HepG2 (cell line): ENCODE results near the gene GAS2. TPM values are rescaled to one million over a fixed set of nuclear protein-coding genes. Genes with fewer than 3 reads are reported as not detected.

Source experiments
- BRD4 ChIP-seq: sonication (generic); formaldehyde crosslinking; IDR thresholded peaks from 2 replicates; pipeline ENCODE4 v1.4.0; 2020; ENCODE audit warnings: missing genetic modification reagents
- CCAR2 ChIP-seq: fragments of 200-400 bp; formaldehyde crosslinking; optimal IDR thresholded peaks from 2 replicates; pipeline ENCODE3; 2018; ENCODE audit warnings: low read depth, mild to moderate bottlenecking, low read length, moderate library complexity
- GZF1 ChIP-seq: sonication (generic); formaldehyde crosslinking; IDR thresholded peaks from 2 replicates; pipeline ENCODE4 v1.5.1; 2020; ENCODE audit warnings: mild to moderate bottlenecking, missing genetic modification reagents
- KDM2A ChIP-seq: sonication (generic); formaldehyde crosslinking; IDR thresholded peaks from 2 replicates; pipeline ENCODE4 v1.4.0; 2020; ENCODE audit warnings: low read depth, missing genetic modification reagents, borderline replicate concordance
- KLF6 ChIP-seq: IDR thresholded peaks from 2 replicates; pipeline ENCODE4 v1.8.0; 2016; ENCODE audit warnings: missing biosample characterization, missing genetic modification reagents
- NFKB2 ChIP-seq: sonication (generic); formaldehyde crosslinking; IDR thresholded peaks from 2 replicates; pipeline ENCODE4 v1.4.0; 2020; ENCODE audit warnings: missing genetic modification reagents, borderline replicate concordance
- SIX4 ChIP-seq: sonication (generic); formaldehyde crosslinking; IDR thresholded peaks from 2 replicates; pipeline ENCODE4 v1.4.0; 2020; ENCODE audit warnings: missing genetic modification reagents
- SP140L ChIP-seq: sonication (generic); formaldehyde crosslinking; IDR thresholded peaks from 2 replicates; pipeline ENCODE4 v1.4.0; 2020; ENCODE audit warnings: missing genetic modification reagents, borderline replicate concordance
- STAT5B ChIP-seq: sonication (generic); formaldehyde crosslinking; IDR thresholded peaks from 2 replicates; pipeline ENCODE4 v1.4.0; 2020; ENCODE audit warnings: missing genetic modification reagents
- THAP11 ChIP-seq: IDR thresholded peaks from 2 replicates; pipeline ENCODE4 v1.6.1; 2016; ENCODE audit warnings: missing biosample characterization, missing genetic modification reagents
- TMF1 ChIP-seq: sonication (generic); formaldehyde crosslinking; IDR thresholded peaks from 2 replicates; pipeline ENCODE4 v1.8.1; 2022; ENCODE audit warnings: low read depth, missing genetic modification reagents
- ZFP36 ChIP-seq: fragments of 150-350 bp; IDR thresholded peaks from 2 replicates; pipeline ENCODE4 v1.6.1; 2018; ENCODE audit warnings: borderline replicate concordance, low read length, low read depth; ENCODE audit not compliant: partially characterized antibody
- ZNF430 ChIP-seq: sonication (generic); formaldehyde crosslinking; IDR thresholded peaks from 2 replicates; pipeline ENCODE4 v1.9.0; 2021; ENCODE audit warnings: mild to moderate bottlenecking, missing genetic modification reagents
- ZNF563 ChIP-seq: sonication (generic); formaldehyde crosslinking; IDR thresholded peaks from 2 replicates; pipeline ENCODE4 v1.8.0; 2022; ENCODE audit warnings: mild to moderate bottlenecking, moderate library complexity, missing genetic modification reagents
- ZNF614 ChIP-seq: IDR thresholded peaks from 2 replicates; pipeline ENCODE4 v1.6.1; 2018; ENCODE audit warnings: missing biosample characterization, missing genetic modification reagents, inconsistent platforms, borderline replicate concordance
- ZNF703 ChIP-seq: sonication (generic); formaldehyde crosslinking; IDR thresholded peaks from 2 replicates; pipeline ENCODE4 v1.5.1; 2020; ENCODE audit warnings: missing genetic modification reagents, mild to moderate bottlenecking, moderate library complexity, borderline replicate concordance
- ZNF83 ChIP-seq: sonication (generic); formaldehyde crosslinking; IDR thresholded peaks from 2 replicates; pipeline ENCODE4 v1.4.0; 2020; ENCODE audit warnings: missing genetic modification reagents, mild to moderate bottlenecking, borderline replicate concordance
- polyA plus RNA-seq, 8 experiments: library from polyadenylated mRNA; depleted of rRNA in 3 of 8; stranded (reverse) in 7 of 8; unstranded in 1 of 8; fragments of >200 nt; fragmentation: Illumina TruSeq in 4 of 8; extraction: Trizol in 4 of 8; gene quantifications; 2 replicates each; pipeline versions ENCODE4 v1.2.1 to v1.2.3, GENCODE V29; 2011 to 2016; ENCODE audit warnings: low read depth in 4 of 8, missing spikeins in 1 of 8, mixed read lengths in 1 of 8; ENCODE audit not compliant: insufficient read depth in 1 of 8
- total RNA-seq, 5 experiments: library from RNA; depleted of rRNA; stranded (reverse); fragments of >200 nt; fragmentation: Illumina TruSeq; extraction: Trizol; gene quantifications; 2 replicates each; pipeline ENCODE4 v1.2.3, GENCODE V29; 2016; ENCODE audit warnings: low read depth in 1 of 5
- TF ChIP-seq, protein P1 (sequence below): sonication (generic); formaldehyde crosslinking; IDR thresholded peaks from 2 replicates; pipeline ENCODE4 v1.4.0; 2020; ENCODE audit warnings: missing genetic modification reagents, borderline replicate concordance
- TF ChIP-seq, protein P2 (sequence below): sonication (generic); formaldehyde crosslinking; IDR thresholded peaks from 2 replicates; pipeline ENCODE4 v1.9.0; 2021; ENCODE audit warnings: missing genetic modification reagents, mild to moderate bottlenecking, borderline replicate concordance
- TF ChIP-seq, protein P3 (sequence below): sonication (generic); formaldehyde crosslinking; IDR thresholded peaks from 2 replicates; pipeline ENCODE4 v1.8.0; 2022; ENCODE audit warnings: mild to moderate bottlenecking, missing genetic modification reagents, moderate library complexity
- TF ChIP-seq, protein P4 (sequence below): sonication (generic); formaldehyde crosslinking; IDR thresholded peaks from 2 replicates; pipeline ENCODE4 v1.5.0; 2020; ENCODE audit warnings: mild to moderate bottlenecking, missing genetic modification reagents

GAS2 gene
- total and polyA plus RNA-seq, 2 of the 13 experiments (the other 11 are each of a cell fraction or from before 2014, with no cell fraction given): 26.0 to 85.1 TPM

DNA sequence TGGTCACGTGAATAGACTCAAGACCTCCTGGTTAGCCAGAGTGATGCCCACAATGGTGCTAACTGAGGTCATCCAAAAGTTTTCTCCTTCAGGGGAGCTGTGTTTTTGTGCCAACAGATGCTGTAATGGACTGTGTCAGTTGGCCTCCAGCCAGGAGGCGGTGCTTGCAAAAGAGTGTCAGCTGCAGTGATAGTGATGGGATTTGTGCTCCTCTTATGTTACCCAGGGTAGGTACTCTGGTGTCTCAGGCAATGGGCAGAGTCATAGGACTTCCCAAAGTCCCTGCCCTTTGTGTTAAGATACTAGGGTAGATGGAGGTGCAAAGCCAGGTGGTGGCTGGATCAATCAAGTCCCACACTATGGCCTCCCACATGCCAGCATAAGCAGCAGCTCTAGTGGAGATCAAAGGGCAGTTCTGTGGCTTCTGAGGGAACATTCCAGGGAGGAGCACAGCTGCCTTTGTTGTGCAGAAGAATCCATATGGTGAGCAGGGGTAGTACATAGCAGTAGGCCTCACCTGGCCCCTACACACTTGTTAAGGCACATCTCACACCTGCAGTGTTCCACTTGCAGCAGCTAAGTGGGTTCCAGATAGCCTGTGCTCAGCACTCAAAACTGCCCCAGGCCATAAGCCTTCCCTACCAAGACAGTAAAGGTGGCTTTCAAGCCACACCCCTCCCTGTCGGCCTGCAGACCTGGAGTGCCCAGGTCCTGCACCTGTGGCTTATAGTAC is 31.3 kb upstream of the GAS2 start (continued):
- TF ChIP-seq, protein P1, sequence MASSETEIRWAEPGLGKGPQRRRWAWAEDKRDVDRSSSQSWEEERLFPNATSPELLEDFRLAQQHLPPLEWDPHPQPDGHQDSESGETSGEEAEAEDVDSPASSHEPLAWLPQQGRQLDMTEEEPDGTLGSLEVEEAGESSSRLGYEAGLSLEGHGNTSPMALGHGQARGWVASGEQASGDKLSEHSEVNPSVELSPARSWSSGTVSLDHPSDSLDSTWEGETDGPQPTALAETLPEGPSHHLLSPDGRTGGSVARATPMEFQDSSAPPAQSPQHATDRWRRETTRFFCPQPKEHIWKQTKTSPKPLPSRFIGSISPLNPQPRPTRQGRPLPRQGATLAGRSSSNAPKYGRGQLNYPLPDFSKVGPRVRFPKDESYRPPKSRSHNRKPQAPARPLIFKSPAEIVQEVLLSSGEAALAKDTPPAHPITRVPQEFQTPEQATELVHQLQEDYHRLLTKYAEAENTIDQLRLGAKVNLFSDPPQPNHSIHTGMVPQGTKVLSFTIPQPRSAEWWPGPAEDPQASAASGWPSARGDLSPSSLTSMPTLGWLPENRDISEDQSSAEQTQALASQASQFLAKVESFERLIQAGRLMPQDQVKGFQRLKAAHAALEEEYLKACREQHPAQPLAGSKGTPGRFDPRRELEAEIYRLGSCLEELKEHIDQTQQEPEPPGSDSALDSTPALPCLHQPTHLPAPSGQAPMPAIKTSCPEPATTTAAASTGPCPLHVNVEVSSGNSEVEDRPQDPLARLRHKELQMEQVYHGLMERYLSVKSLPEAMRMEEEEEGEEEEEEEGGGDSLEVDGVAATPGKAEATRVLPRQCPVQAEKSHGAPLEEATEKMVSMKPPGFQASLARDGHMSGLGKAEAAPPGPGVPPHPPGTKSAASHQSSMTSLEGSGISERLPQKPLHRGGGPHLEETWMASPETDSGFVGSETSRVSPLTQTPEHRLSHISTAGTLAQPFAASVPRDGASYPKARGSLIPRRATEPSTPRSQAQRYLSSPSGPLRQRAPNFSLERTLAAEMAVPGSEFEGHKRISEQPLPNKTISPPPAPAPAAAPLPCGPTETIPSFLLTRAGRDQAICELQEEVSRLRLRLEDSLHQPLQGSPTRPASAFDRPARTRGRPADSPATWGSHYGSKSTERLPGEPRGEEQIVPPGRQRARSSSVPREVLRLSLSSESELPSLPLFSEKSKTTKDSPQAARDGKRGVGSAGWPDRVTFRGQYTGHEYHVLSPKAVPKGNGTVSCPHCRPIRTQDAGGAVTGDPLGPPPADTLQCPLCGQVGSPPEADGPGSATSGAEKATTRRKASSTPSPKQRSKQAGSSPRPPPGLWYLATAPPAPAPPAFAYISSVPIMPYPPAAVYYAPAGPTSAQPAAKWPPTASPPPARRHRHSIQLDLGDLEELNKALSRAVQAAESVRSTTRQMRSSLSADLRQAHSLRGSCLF: no peak
- TF ChIP-seq SIX4 (no peak), GZF1 (CRISPR knock-in tag) (no peak), TMF1 (CRISPR knock-in tag) (no peak), SP140L (CRISPR knock-in tag) (no peak), NFKB2 (no peak), ZNF614 (CRISPR knock-in tag) (peak; percentile 34; the same call in 1 of the 2 replicates), THAP11 (CRISPR knock-in tag) (peak; percentile 49; the same call in 1 of the 2 replicates), ZNF430 (no peak), ZFP36 (no peak), KLF6 (no peak), ZNF83 (CRISPR knock-in tag) (no peak), CCAR2 (no peak), STAT5B (CRISPR knock-in tag) (no peak), KDM2A (CRISPR knock-in tag) (0 out of 2 replicates have a peak, but pooled peaks have one; percentile 21), ZNF563 (CRISPR knock-in tag) (no peak), ZNF703 (no peak), BRD4 (CRISPR knock-in tag) (no peak)
- TF ChIP-seq, protein P2, sequence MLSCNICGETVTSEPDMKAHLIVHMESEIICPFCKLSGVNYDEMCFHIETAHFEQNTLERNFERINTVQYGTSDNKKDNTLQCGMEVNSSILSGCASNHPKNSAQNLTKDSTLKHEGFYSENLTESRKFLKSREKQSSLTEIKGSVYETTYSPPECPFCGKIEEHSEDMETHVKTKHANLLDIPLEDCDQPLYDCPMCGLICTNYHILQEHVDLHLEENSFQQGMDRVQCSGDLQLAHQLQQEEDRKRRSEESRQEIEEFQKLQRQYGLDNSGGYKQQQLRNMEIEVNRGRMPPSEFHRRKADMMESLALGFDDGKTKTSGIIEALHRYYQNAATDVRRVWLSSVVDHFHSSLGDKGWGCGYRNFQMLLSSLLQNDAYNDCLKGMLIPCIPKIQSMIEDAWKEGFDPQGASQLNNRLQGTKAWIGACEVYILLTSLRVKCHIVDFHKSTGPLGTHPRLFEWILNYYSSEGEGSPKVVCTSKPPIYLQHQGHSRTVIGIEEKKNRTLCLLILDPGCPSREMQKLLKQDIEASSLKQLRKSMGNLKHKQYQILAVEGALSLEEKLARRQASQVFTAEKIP (CRISPR knock-in tag): no peak
- TF ChIP-seq, protein P3, sequence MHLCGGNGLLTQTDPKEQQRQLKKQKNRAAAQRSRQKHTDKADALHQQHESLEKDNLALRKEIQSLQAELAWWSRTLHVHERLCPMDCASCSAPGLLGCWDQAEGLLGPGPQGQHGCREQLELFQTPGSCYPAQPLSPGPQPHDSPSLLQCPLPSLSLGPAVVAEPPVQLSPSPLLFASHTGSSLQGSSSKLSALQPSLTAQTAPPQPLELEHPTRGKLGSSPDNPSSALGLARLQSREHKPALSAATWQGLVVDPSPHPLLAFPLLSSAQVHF (CRISPR knock-in tag): no peak
- TF ChIP-seq, protein P4, sequence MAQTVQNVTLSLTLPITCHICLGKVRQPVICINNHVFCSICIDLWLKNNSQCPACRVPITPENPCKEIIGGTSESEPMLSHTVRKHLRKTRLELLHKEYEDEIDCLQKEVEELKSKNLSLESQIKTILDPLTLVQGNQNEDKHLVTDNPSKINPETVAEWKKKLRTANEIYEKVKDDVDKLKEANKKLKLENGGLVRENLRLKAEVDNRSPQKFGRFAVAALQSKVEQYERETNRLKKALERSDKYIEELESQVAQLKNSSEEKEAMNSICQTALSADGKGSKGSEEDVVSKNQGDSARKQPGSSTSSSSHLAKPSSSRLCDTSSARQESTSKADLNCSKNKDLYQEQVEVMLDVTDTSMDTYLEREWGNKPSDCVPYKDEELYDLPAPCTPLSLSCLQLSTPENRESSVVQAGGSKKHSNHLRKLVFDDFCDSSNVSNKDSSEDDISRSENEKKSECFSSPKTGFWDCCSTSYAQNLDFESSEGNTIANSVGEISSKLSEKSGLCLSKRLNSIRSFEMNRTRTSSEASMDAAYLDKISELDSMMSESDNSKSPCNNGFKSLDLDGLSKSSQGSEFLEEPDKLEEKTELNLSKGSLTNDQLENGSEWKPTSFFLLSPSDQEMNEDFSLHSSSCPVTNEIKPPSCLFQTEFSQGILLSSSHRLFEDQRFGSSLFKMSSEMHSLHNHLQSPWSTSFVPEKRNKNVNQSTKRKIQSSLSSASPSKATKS (CRISPR knock-in tag): no peak
